Measurements from ENCODE around the gene SHC2.
"Not testable (repeated sequence)": the region's sequence is repeated elsewhere in the genome, so short reads cannot be mapped to it uniquely, and the experiment has no call there.

The SHC2 gene

GRCh38 chr19:428149-428548 is 32.7 kb downstream of the SHC2 start:
- no peak overlapping the region for H3K27ac ChIP-seq
- no peak for DNase-seq (ENCODE audit: low read depth, low spot score)

- DNase-seq (ENCODE audit: low read depth, low spot score); H3K27ac ChIP-seq: not testable (repeated sequence)
Observed at GRCh38 chr19:427675-428074, 33.2 kb downstream of the SHC2 start.

GRCh38 chr19:426725-427445 is 33.9 kb downstream of the SHC2 start:
- DNase-seq (ENCODE audit: low read depth, low spot score), result no peak
- H3K27ac ChIP-seq, result no peak overlapping the region

- no peak overlapping the region for H3K27ac ChIP-seq
- no peak for DNase-seq (ENCODE audit: low read depth, low spot score)
Observed at GRCh38 chr19:425056-425455, 35.8 kb downstream of the SHC2 start.

- H3K27ac ChIP-seq, result no peak overlapping the region
- no peak for DNase-seq (ENCODE audit: low read depth, low spot score)
Observed at GRCh38 chr19:424546-424945, 36.3 kb downstream of the SHC2 start.

GRCh38 chr19:423691-424466 is 37.0 kb downstream of the SHC2 start:
- H3K27ac ChIP-seq, result no peak overlapping the region
- DNase-seq (ENCODE audit: low read depth, low spot score), result no peak

- H3K27ac ChIP-seq; DNase-seq (ENCODE audit: low read depth, low spot score): not testable (repeated sequence)
Observed at GRCh38 chr19:422917-423226, 38.0 kb downstream of the SHC2 start.

GRCh38 chr19:422213-422916 is 38.5 kb downstream of the SHC2 start:
- no peak for DNase-seq (ENCODE audit: low read depth, low spot score)
- no peak overlapping the region for H3K27ac ChIP-seq

- H3K27ac ChIP-seq, result no peak overlapping the region
- no peak for DNase-seq (ENCODE audit: low read depth, low spot score)
Observed at GRCh38 chr19:419721-420515, 40.9 kb downstream of the SHC2 start.

GRCh38 chr19:418761-419671 is 41.8 kb downstream of the SHC2 start:
- no peak overlapping the region for H3K27ac ChIP-seq
- DNase-seq (ENCODE audit: low read depth, low spot score), result no peak

GRCh38 chr19:416416-416815 is 44.4 kb downstream of the SHC2 start:
- no peak for DNase-seq (ENCODE audit: low read depth, low spot score)
- H3K27ac ChIP-seq, result no peak overlapping the region

GRCh38 chr19:415292-415691 is 45.5 kb downstream of the SHC2 start:
- no peak for DNase-seq (ENCODE audit: low read depth, low spot score)
- H3K27ac ChIP-seq, result no peak overlapping the region

- no peak overlapping the region for H3K27ac ChIP-seq
- DNase-seq (ENCODE audit: low read depth, low spot score), result no peak
Observed at GRCh38 chr19:413756-414420, 46.9 kb downstream of the SHC2 start.

GRCh38 chr19:412356-413355 is 48.2 kb downstream of the SHC2 start:
- DNase-seq (ENCODE audit: low read depth, low spot score), result no peak
- no peak overlapping the region for H3K27ac ChIP-seq

- DNase-seq (ENCODE audit: low read depth, low spot score), result no peak
- no peak overlapping the region for H3K27ac ChIP-seq
Observed at GRCh38 chr19:411723-412355, 49.0 kb downstream of the SHC2 start.

- DNase-seq (ENCODE audit: low read depth, low spot score); H3K27ac ChIP-seq: not testable (repeated sequence)
Observed at GRCh38 chr19:411121-411722, 49.6 kb downstream of the SHC2 start.

- DNase-seq (ENCODE audit: low read depth, low spot score), result no peak
- no peak overlapping the region for H3K27ac ChIP-seq
Observed at GRCh38 chr19:410243-410781, 50.5 kb downstream of the SHC2 start.
